ENCODE measurements around the gene FRYL. TPM values are rescaled to one million over a fixed set of nuclear protein-coding genes. Genes with fewer than 3 reads are reported as not detected.

FRYL gene
- total and polyA plus RNA-seq, 2 of the 8 experiments (the other 6 are each of a cell fraction or from before 2014, with no cell fraction given) = 8.0 to 36.5 TPM

GRCh38 chr4:48481581-48481980 lies 298.5 kb downstream of the FRYL start:
- Histone ChIP-seq H3K36me3 (ENCODE audit: control insufficient read depth in 2 of 4, insufficient read depth in 4 of 4, low read length in 3 of 4) (peaks cover 0 to 5% (median 0%) of the 10 kb centered on the region in 4 experiments; a peak in 1 of 8 replicates), H3K9ac (replicated peaks in 1 of 4; ENCODE audit: extremely low read depth in 1 of 4, low read depth in 3 of 4, low read length in 3 of 4) (no peak overlapping the region), H2AK5ac (ENCODE audit: low read depth, low read length) (no peak overlapping the region), H3K4me1 (replicated peaks in 1 of 4; ENCODE audit: control insufficient read depth in 3 of 4, insufficient read depth in 4 of 4, low read length in 3 of 4) (peaks cover 4 to 11% (median 6%) of the 10 kb centered on the region in 4 experiments; a peak in 6 of 7 replicates), H2BK12ac (ENCODE audit: low read depth, low read length) (no peak overlapping the region), H4K8ac (ENCODE audit: extremely low read depth, insufficient read depth, low read length) (no peak overlapping the region), H3K9me3 (ENCODE audit: insufficient read depth in 2 of 2, low read depth in 1 of 2, low read length in 1 of 2) (no peaks in the 10 kb centered on the region), H3K23ac (ENCODE audit: insufficient read length) (no peak overlapping the region), H3K56ac (replicated peaks; ENCODE audit: insufficient read length, low read depth, low read length) (no peak overlapping the region), H2BK120ac (replicated peaks; ENCODE audit: low read depth, low read length) (no peak overlapping the region), H3K79me1 (ENCODE audit: low read depth, low read length) (no peaks in the 10 kb centered on the region), H3K18ac (ENCODE audit: extremely low read depth, low read length) (no peak overlapping the region), H2BK15ac (ENCODE audit: low read length) (0 out of 2 replicates have a peak overlapping the region, but pooled peaks have one; percentile 29), H2BK20ac (ENCODE audit: low read length) (no peak overlapping the region), H3K14ac (ENCODE audit: insufficient read length) (no peak overlapping the region), H3K27me3 (replicated peaks in 1 of 4; ENCODE audit: control insufficient read depth in 3 of 4, extremely low read depth in 1 of 4, insufficient read depth in 3 of 4, low read length in 3 of 4) (peaks cover 18 to 39% (median 35%) of the 10 kb centered on the region in 4 experiments), H4K5ac (ENCODE audit: insufficient read length, low read depth, low read length) (no peak overlapping the region), H3K4me2 (ENCODE audit: insufficient read depth in 1 of 2, low read depth in 2 of 2, low read length in 2 of 2) (no peak overlapping the region; a peak in 1 of 4 replicates), H3K23me2 (ENCODE audit: low read depth, low read length) (peaks cover 9% of the 10 kb centered on the region; the same call in 1 of the 2 replicates), H4K20me1 (replicated peaks in 1 of 2; ENCODE audit: control insufficient read depth in 1 of 2, insufficient read depth in 2 of 2, low read length in 2 of 2) (no peaks in the 10 kb centered on the region), H2AFZ (ENCODE audit: low read length) (no peak overlapping the region), H3K4me3 (ENCODE audit: extremely low read depth in 1 of 4, insufficient read depth in 2 of 4, low read depth in 3 of 4, low read length in 4 of 4) (no peak overlapping the region), H4K91ac (replicated peaks; ENCODE audit: insufficient read length, low read length) (no peak overlapping the region), H3K79me2 (ENCODE audit: control insufficient read depth in 1 of 2, insufficient read depth in 2 of 2, low read length in 2 of 2) (no peaks in the 10 kb centered on the region), H3K27ac (ENCODE audit: low read depth, low read length) (no peak overlapping the region), H2BK5ac (ENCODE audit: low read depth, low read length) (no peak overlapping the region), H3K4ac (replicated peaks; ENCODE audit: insufficient read length, low read depth, low read length) (no peak overlapping the region)
- ChIA-PET CTCF (ENCODE audit: partially characterized antibody) (no interaction called here), POLR2A (ENCODE audit: partially characterized antibody) (no interaction called here)
- DNase-seq (ENCODE audit: low read depth in 1 of 2, low spot score in 2 of 2) = no peak
- 93% methylated on average over 1 of the region's 1 CpG; no CpG with 5 or more reads in 1 of the 2 experiments for WGBS, 2 experiments (ENCODE audit: extremely low coverage in 1 of 2, insufficient coverage in 1 of 2, insufficient read length in 1 of 2, insufficient replicate concordance in 2 of 2, low coverage in 1 of 2, low lambda C conversion rate in 2 of 2, missing lambda C conversion rate in 1 of 2)
- no peak for FAIRE-seq
- TF ChIP-seq GABPA (IDR thresholded peaks at IDR 0.05; ENCODE audit: borderline replicate concordance, insufficient read depth, low read length) (no peak), NRF1 (IDR thresholded peaks at IDR 0.05; ENCODE audit: low read depth, low read length) (no peak), RXRA (IDR thresholded peaks at IDR 0.05; ENCODE audit: insufficient read depth, low read depth, low read length) (no peak), SP4 (IDR thresholded peaks at IDR 0.05; ENCODE audit: low read length) (no peak), ATF2 (IDR thresholded peaks at IDR 0.05; ENCODE audit: low read length) (no peak), SUZ12 (IDR thresholded peaks at IDR 0.05; ENCODE audit: low read length) (no peak), KDM1A (IDR thresholded peaks at IDR 0.05; ENCODE audit: borderline replicate concordance, low read length) (no peak), SIX5 (IDR thresholded peaks at IDR 0.05; ENCODE audit: low read depth, low read length) (no peak), POLR2AphosphoS5 (IDR thresholded peaks at IDR 0.05; ENCODE audit: low read depth, low read length) (no peak)
- TF ChIP-seq, protein P1, sequence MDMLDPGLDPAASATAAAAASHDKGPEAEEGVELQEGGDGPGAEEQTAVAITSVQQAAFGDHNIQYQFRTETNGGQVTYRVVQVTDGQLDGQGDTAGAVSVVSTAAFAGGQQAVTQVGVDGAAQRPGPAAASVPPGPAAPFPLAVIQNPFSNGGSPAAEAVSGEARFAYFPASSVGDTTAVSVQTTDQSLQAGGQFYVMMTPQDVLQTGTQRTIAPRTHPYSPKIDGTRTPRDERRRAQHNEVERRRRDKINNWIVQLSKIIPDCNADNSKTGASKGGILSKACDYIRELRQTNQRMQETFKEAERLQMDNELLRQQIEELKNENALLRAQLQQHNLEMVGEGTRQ (IDR thresholded peaks at IDR 0.05; ENCODE audit: low read length) = no peak
- TF ChIP-seq, protein P2, sequence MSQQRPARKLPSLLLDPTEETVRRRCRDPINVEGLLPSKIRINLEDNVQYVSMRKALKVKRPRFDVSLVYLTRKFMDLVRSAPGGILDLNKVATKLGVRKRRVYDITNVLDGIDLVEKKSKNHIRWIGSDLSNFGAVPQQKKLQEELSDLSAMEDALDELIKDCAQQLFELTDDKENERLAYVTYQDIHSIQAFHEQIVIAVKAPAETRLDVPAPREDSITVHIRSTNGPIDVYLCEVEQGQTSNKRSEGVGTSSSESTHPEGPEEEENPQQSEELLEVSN (IDR thresholded peaks at IDR 0.05) = no peak

Data from H1 (cell line).